CD4-positive, alpha-beta T cell treated with Interleukin-15 for 1 hour (primary cell): ENCODE data around the gene MYO18A.
"Not testable (repeated sequence)": the region's sequence is repeated elsewhere in the genome, so short reads cannot be mapped to it uniquely, and the experiment has no call there.

Experiments used
- DNase-seq: peaks from one replicate; pipeline ENCODE4 v3.0.0-alpha.2; 2020

Gene MYO18A

DNA sequence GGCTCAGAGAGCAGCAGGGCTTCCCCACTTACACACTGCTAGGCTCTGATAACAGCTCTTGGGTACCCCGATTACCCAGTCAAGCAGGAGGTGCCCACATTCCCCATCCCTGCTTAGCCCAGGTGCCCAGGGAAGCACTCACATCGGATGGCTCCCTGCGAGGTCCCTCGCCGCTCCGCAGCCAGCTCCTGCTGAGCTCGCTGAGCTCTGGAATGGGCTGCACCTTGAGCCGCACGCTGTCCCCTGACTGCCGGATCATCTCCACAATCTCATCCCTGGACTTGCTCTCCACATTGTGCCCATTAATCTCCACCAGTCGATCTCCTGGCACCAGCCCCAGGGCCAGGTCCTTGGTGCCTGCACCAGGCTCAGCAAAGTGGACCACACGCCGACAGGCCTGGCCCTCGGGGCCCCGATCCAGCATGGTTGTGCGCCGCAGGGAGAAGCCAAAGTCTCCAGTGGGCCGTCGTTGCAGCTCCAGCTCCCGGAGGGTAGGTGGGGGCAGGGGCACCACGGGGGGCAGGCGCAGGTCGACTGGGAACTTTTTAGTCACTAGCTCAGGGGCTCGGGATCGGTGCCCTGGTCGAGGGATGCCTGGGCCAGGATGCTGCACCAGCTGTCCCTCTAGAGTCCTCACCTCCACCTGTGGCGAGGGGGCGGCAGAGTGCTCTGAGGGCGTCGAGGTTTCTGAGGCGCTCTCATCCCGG is 14.2 kb downstream of the MYO18A start:
- no peak for DNase-seq

DNA sequence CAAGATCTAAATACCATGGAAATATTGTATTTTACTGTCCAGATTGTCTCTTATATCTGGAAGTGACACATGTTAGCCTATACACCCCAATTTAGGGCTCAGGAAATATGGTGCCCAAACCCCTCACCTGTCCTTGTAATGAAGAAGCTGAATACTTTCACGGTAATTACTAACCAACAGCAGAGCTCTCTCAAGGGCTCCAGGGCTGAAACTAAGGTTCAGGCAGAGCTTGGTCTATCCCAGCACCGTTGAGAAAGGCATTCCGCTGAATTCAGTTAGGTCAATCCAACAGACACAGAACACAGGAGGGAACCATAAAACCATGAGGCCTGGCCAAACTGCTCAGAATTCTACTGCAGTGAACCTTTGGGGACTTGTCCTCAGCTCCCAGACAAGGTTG is 14.9 kb downstream of the MYO18A start:
- no peak for DNase-seq

DNA sequence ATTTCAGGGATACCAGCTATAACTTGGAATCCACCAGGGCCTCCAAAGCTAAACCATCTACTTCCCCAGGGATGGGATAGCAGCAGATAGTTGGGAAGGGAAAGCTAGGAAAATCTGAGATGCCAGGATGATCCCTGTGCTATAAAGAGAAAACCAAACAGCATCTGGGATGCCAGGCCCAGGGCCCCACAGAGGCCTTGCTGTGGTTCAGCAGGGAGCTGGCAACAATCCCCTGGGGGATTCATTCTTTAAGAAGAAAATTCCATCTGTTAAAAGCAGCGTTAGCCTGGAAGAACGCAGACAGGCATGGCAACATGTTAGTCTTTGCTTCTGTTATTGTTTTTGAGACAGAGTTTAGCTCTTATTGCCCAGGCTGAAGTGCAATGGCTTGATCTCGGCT is 16.6 kb downstream of the MYO18A start:
- DNase-seq: no peak

DNA sequence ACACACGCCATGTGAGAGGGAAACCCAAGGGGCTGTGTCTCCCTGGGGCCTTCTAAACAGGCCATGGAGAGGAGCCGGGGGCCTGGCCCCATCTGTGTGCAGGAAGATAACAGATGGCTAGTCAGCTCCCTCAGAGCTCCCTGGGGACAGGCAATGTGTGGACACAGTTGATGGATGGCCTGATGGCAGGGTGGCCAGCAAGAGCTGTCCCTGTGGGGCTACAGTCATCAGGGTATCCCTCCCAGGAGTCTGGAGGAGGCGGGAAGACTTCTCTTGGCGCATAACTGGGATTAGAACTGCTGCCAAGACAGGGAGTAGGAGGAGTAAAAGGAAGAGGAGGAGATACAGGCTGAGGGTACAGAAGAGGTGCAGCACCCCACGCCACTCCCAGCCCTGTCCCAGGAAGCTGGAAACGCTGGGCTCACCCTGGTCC is 17.3 kb downstream of the MYO18A start:
- no peak for DNase-seq

DNA sequence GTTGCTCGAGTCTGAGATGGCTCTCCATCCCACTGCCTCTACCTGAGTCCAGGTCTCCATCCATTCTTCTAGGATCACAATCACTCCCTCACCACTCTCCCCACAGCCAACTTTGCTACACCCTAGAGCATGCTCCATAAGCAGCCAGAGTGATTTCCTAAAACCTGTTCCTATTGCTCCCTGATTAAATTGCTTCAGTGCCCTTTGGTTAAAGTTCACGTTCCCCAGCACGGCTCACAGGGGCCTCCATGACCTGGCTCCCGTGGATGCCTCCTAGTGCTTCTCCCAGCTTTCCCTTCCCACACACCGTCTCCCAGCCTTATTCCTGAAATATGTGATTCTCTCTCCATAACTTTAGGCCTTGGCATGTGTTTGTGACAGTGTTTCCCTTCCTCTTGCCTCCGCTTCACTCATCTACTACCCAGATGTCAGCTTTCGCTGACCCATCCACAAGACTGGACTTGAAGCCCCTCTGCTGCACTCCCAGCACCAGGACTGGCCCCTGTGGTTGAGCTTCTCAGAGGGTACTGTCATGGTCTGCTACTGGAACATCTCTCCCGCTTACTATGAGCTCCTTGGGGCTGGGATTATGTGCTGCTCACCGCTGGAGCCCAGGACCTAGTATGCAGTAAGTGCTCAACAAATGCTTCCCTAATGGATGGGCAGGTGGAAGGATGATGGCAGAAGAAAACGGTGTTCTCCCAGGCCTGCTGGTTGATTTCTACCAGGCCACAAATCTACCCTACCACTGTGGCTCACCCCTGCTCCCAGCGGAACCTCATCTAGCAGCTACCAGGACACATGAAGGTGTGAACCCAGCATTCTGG is 17.9 kb downstream of the MYO18A start:
- no peak for DNase-seq

GRCh38 chr17:29160253-29160652 is 19.9 kb downstream of the MYO18A start:
- DNase-seq: no peak

- no peak for DNase-seq
These were observed 20.8 kb downstream of the MYO18A start for GRCh38 chr17:29159306-29159860.

- no peak for DNase-seq
These were observed 21.5 kb downstream of the MYO18A start for GRCh38 chr17:29158488-29159275.

- no peak for DNase-seq
These were observed 22.1 kb downstream of the MYO18A start for GRCh38 chr17:29158096-29158487.

DNA sequence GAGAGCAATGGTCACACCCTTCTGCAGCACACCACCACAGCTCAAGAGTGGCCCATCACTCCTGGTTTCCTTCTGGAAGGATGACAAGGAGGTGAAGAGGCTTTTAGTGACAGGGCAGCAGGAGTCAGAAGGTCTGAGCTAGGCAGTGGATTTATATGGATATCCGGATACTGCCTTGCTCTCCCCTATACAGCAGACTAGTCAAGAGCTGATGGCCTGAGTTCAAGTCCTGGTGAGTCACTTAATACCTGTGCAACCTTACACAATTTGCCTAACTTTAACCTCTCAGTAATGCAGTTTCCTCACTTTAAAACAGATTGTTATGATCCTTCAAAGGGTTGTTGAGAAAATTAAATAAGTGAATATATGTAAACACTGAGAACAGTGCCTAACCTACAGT is 22.9 kb downstream of the MYO18A start:
- DNase-seq: no peak

- no peak for DNase-seq
These were observed 23.4 kb downstream of the MYO18A start for GRCh38 chr17:29156781-29157180.

GRCh38 chr17:29155966-29156338 is 24.2 kb downstream of the MYO18A start:
- no peak for DNase-seq

GRCh38 chr17:29155227-29155965 is 24.8 kb downstream of the MYO18A start:
- peak; percentile 56 for DNase-seq

DNA sequence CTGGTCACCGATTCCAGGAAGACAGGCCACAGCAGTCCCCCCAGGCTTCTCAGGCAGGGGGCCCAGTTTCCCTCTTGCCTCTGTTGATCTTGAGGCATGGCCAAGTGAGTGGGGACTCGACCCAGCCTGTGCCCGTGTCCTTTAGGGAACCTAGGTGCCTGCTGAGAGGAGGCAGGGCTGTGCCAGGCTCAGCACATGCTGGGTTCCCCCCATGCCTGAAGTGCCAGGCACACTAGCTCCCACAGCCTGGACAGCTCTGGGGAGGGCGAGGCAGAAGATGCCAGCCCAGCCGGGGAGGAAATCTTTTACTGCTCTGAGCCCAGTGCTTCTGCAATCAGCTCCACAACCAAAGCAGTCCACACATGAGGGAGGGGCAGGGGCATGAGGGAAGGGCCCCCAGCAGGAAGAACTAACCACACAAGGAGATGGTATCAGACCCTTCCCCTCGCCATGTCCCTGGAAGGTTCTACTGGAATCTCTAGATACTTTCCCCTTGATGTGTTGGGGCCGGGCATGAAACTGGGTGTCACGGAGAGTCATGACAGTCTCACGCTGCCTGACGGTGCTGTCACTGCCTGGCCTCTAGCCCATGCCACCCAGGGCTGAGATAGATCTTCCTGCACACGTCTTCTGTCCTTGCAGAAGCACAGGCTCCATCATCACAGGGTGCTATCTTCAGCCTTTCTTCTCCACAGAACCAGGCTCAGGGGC is 25.5 kb downstream of the MYO18A start:
- DNase-seq: no peak

GRCh38 chr17:29151567-29151966 is 28.6 kb downstream of the MYO18A start:
- DNase-seq: no peak

GRCh38 chr17:29150161-29150560 is 30.0 kb downstream of the MYO18A start:
- DNase-seq: no peak

GRCh38 chr17:29149431-29150064 is 30.6 kb downstream of the MYO18A start:
- DNase-seq: peak; percentile 47

DNA sequence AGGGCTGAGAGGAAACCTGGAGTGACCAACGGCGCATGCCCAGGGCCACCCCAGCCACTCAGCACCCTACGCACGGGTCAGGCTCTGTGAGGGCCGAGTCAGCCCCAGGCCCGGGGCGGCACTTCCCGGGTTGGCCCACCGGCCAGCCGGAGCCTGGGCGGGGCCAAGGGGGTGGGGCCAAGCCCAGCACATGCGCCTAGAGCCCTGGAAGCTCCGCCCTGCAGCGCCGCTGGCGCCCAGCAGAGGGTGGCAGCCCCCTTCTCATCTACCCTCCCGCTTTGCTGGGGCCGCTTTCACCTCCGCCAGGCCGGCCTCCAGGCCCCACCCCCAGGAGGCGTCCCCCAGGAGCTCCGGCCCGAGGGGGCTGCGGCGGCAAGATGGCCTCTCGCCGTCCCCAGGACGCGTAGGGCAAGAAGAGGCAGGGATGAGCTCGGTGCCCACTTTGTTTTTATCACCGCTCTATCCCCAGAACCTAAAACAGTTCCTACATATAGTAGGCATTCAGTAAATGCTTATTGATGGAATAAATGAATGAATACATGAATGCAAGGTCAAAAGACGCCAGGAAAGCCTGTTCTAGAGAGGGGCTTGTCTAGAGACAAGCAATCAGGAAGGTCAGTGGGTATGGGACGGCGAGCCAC is 31.3 kb downstream of the MYO18A start:
- peak; percentile 92 for DNase-seq

GRCh38 chr17:29148257-29148789 is 31.9 kb downstream of the MYO18A start:
- no peak for DNase-seq

GRCh38 chr17:29147682-29148081 is 32.5 kb downstream of the MYO18A start:
- DNase-seq: no peak

DNA sequence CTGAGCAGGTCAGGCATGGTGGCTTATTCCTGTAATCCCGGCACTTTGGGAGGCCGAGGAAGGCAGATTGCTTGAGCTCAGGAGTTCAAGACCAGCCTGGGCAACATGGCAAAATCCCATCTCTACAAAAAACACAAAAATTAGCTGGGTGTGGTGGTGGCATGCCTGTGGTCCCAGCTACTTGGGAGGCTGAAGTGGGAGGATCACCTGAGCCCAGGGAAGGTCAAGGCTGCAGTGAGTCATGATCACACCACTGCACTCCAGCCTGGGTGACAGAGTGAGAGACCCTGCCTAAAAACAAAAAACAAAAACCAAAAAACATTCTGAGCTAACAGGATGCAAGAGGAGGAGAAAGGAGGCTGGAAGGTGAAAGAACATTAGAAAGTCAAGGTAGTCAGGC is 33.0 kb downstream of the MYO18A start:
- not testable (repeated sequence) for DNase-seq
